GM21717 (cell line): ENCODE measurements around the gene GNAT1.
"Not testable (repeated sequence)": the region's sequence is repeated elsewhere in the genome, so short reads cannot be mapped to it uniquely, and the experiment has no call there.

Experiments
- ATAC-seq: cut with Tn5 transposase; IDR thresholded peaks from one replicate; pipeline ENCODE4 v1.9.1; 2021; ENCODE audit warnings: mild to moderate bottlenecking, moderate library complexity; ENCODE audit not compliant: unreplicated experiment

GNAT1 gene

DNA sequence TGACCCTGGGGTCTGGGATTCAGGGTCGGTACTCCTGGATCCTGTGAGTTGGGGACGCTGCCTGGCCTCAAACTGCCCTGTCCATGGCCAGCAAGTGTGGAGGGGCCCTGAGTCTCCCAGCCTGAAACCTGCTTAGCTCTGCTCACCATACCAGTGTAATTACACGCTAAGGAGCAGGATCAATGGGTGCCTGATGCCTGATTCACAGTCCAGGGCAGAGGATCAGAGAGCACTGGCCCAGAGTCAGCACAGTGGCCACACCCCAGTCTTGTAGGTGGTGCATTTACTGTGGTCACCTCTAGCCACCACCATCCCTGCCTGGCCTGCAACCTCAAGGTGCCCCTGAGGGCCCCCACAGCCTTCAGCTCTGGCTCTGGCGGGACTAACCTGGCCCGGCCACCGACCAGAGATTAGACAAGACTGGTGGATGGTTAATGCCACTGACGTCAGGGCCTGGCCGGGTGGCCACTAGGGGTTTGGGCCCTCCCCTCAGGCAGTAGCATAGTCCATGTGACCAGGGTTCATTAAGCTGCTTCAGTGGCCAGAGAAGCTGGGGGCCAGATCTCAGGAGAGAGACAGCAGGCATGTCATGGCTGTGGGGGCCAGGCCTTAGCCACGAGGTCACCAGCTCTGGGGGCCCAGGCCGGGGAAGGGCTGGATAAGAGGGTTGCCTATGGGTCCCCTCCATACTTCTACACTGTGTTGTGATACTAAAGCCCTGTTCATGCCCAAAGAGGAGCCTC lies 10.3 kb downstream of the GNAT1 start:
- ATAC-seq, result no peak

DNA sequence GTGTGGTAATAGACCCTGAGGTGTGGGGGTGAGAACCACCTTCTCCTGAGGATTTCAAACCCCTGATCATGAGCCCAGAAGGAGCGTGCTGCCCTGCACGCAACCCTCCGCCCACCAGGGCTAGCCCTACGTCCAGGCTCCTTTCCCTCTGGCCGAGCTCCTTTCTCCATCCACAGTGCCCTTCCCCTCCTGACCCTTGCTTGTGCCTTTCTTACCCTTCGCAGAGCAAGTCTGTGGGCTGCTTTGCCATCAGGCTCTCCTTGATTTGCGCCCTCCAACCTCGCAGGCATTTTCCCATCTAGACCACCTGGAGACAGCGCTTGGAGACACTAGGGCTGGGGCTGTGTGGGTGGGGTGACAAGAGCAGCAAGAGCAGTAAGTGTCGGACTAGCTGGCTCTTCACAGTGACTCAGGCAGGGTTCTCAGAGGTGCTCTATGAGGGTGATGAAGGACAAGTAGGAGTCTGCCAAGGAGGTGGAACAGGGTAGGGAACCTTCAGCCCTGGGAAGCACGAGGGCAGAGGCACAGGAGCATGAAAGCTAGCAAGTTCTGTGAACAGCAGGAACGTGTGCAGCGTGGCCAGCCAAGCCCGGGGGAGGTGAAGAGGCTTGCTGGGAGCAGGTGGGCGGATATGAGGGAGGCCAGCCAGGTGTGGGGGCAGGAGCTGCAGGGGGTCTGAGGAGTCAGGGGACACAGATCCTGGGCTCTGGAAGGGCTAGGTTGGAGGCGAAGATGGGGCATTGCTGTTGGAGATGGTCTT lies 11.1 kb downstream of the GNAT1 start:
- no peak for ATAC-seq

GRCh38 chr3:50203113-50203808 lies 11.9 kb downstream of the GNAT1 start:
- ATAC-seq, result no peak

- ATAC-seq, result no peak
These were observed 12.7 kb downstream of the GNAT1 start for GRCh38 chr3:50203809-50204803.

- ATAC-seq, result no peak
These were observed 13.5 kb downstream of the GNAT1 start, which contains the start of gene SLC38A3 for GRCh38 chr3:50204804-50205412. Gene SLC38A3, plus strand, starts transcription at chr3:50205271. Its CDS starts 8,929 bp downstream, at chr3:50214200.

- ATAC-seq, result no peak
These were observed 14.2 kb downstream of the GNAT1 start for GRCh38 chr3:50205413-50206276.

DNA sequence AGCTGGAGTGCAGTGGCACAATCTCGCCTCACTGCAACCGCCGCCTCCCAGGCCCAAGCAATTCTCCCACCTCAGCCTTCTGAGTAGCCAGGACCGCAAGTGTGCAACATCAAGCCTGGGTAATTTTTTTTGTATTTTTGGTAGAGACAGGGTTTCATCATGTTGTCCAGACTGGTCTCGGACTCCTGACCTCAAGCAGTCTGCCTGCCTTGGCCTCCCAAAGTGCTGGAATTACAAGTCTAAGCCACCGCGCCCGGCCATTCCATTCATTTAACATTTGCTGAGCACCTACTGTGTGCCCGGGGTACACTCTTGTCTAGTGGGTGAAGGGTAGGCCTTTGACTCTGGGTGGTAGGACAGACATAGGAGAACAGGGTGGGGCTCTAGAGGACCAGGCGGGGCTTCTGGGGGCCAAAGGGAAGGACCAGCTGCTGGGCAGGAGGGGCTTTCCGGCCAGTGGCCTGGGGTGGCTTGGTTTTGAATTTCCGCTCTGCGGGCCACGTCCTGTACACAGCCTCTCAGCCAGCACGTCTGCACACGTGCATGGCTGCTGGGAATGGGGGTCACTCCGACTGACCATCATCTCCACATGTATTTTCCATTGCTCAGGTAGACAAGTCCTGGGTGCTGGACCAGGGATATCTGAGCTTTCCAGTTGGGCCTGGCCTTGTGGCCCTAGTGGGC lies 16.1 kb downstream of the GNAT1 start:
- ATAC-seq, result no peak

GRCh38 chr3:50208677-50209344 lies 17.4 kb downstream of the GNAT1 start:
- no peak for ATAC-seq

- ATAC-seq, result no peak
These were observed 18.7 kb downstream of the GNAT1 start for GRCh38 chr3:50210176-50210509.

GRCh38 chr3:50210510-50211367 lies 19.3 kb downstream of the GNAT1 start:
- no peak for ATAC-seq

DNA sequence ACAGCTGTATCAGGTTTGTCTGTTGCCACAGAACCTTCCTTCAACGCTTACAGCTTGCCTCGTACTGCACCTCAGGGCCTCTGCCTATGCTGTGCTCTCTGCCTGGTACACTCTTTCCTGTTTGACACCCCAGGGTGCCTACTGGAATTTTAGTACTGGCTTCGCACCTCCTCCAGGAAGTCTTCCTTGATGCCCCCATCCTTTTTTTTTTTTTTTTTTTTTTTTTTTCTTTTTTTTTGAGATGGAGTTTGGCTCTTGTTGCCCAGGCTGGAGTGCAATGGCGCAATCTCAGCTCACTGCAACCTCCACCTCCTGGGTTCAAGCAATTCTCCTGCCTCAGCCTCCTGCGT lies 19.9 kb downstream of the GNAT1 start:
- not testable (repeated sequence) for ATAC-seq

DNA sequence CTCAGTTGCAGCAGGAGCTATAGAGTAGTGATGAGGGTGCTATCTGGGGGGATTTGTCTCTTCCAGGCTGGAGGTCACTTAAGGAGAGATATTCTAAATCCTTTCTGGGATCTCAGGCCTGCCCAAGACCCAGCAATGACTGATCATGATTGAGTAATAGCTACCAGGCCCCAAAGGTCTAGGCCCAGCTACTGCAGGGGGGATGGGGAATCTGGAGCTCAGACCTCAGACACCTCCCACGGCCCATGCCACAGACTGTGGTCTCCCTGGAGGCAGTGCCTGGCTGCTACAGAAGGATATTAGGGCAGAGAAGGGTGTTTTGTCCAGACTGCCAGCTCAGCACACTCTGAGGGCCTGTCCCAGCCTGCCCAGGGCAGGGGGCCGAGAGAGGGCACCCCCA lies 20.5 kb downstream of the GNAT1 start:
- ATAC-seq, result no peak

DNA sequence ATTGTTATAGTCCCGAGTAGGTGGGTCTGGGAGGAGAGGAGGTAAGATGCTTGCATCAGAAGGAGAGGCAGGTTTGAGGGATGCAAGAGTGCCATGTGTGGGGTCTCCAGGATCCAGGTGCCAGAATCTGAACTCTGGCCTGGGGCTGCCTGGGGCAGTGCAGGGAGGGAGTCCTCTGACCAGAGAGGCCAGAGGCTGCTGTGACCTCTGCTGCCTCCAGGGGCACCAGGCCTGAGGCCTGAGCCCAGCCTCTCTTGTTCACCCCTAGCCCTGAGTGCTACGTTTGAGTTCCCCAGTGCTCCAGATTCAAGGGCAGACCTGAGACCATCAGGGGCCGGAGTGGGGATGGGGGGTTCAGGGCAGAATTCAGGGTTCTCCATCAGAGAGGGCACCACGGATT lies 21.1 kb downstream of the GNAT1 start:
- no peak for ATAC-seq

- no peak for ATAC-seq
These were observed 21.6 kb downstream of the GNAT1 start for GRCh38 chr3:50212971-50213370.

GRCh38 chr3:50213373-50213772 lies 22.0 kb downstream of the GNAT1 start:
- no peak for ATAC-seq

DNA sequence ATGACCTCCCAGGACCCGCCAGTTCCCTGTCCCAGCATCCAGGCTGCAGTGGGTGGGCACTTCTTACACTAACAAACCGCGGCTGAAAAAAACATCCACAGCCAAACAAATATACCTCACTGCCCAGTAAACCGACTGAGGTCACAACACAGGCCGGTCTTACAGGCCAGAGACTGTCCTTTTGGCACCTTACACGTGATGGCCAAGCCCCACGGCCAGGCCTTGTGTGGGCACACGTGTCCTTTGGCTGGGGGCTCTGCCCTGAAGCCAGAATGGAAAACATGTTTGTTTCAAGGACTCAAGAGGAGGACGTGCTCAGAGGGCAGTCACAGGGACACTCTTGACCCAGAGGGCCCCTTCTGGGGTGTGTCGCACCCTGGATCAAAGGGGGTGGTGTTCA lies 23.4 kb downstream of the GNAT1 start:
- ATAC-seq, result no peak

DNA sequence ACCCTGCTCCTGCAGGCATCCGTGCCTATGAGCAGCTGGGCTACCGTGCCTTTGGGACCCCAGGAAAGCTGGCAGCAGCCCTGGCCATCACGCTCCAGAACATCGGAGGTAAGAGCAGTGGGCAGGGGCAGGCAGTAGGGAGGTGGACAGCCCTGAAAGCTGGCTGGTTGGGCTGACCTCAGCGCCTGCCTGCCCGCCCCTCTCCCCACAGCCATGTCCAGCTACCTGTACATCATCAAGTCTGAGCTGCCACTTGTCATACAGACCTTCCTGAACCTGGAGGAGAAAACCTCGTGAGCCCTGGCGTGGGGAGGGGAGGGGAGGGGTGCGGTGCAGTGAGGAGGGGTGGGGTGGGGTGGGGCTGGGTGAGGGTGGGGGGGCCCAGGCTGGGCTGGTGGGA lies 24.1 kb downstream of the GNAT1 start:
- no peak for ATAC-seq
